Tibial nerve (tissue), 3 donors: ENCODE measurements around the gene SUSD5.

ENCODE experiments used
- POLR2A ChIP-seq, 2 donors: fragments of 450-650 bp; IDR thresholded peaks; one replicate each; pipeline ENCODE4 v1.6.1; 2017; ENCODE audit warnings: antibody characterized with exemption in 2 of 2, mild to moderate bottlenecking in 2 of 2, moderate library complexity in 2 of 2
- TF ChIP-seq, protein P1 (sequence below), 5 experiments: fragments of 200-600 bp in 3 of 5; fragments of 450-650 bp in 2 of 5; sonication (generic) in 3 of 5; IDR thresholded peaks; one replicate each; pipeline ENCODE4 v1.5.1; 2016 to 2019; ENCODE audit warnings: antibody characterized with exemption in 5 of 5, mild to moderate bottlenecking in 3 of 5, moderate library complexity in 2 of 5

GRCh38 chr3:33215739-33216138 is 2.9 kb downstream of the SUSD5 start:
- TF ChIP-seq, protein P1, sequence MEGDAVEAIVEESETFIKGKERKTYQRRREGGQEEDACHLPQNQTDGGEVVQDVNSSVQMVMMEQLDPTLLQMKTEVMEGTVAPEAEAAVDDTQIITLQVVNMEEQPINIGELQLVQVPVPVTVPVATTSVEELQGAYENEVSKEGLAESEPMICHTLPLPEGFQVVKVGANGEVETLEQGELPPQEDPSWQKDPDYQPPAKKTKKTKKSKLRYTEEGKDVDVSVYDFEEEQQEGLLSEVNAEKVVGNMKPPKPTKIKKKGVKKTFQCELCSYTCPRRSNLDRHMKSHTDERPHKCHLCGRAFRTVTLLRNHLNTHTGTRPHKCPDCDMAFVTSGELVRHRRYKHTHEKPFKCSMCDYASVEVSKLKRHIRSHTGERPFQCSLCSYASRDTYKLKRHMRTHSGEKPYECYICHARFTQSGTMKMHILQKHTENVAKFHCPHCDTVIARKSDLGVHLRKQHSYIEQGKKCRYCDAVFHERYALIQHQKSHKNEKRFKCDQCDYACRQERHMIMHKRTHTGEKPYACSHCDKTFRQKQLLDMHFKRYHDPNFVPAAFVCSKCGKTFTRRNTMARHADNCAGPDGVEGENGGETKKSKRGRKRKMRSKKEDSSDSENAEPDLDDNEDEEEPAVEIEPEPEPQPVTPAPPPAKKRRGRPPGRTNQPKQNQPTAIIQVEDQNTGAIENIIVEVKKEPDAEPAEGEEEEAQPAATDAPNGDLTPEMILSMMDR (IDR thresholded peaks at IDR 0.05): no peak
- no peak for TF ChIP-seq POLR2A (IDR thresholded peaks at IDR 0.05)
